ENCODE results near the gene AGXT.

- TF ChIP-seq, protein P1, sequence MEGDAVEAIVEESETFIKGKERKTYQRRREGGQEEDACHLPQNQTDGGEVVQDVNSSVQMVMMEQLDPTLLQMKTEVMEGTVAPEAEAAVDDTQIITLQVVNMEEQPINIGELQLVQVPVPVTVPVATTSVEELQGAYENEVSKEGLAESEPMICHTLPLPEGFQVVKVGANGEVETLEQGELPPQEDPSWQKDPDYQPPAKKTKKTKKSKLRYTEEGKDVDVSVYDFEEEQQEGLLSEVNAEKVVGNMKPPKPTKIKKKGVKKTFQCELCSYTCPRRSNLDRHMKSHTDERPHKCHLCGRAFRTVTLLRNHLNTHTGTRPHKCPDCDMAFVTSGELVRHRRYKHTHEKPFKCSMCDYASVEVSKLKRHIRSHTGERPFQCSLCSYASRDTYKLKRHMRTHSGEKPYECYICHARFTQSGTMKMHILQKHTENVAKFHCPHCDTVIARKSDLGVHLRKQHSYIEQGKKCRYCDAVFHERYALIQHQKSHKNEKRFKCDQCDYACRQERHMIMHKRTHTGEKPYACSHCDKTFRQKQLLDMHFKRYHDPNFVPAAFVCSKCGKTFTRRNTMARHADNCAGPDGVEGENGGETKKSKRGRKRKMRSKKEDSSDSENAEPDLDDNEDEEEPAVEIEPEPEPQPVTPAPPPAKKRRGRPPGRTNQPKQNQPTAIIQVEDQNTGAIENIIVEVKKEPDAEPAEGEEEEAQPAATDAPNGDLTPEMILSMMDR (IDR thresholded peaks at IDR 0.05), result no peak
- TF ChIP-seq POLR2A (IDR thresholded peaks at IDR 0.05), result no peak
Measured at GRCh38 chr2:240833724-240834285, 34.8 kb upstream of the AGXT start.

Data from Peyer's patch (tissue), 4 donors.